CD4-positive, alpha-beta T cell (primary cell): ENCODE data around the gene CDV3. TPM values are rescaled to one million over a fixed set of nuclear protein-coding genes. Genes with fewer than 3 reads are reported as not detected.

ENCODE experiments used
- ATAC-seq: fragments of 200-7000 bp; cut with Tn5 transposase; one replicate; pipeline ENCODE4 v1.10.0; 2022; ENCODE audit warnings: mild to moderate bottlenecking; ENCODE audit not compliant: poor library complexity
- CTCF ChIA-PET: fragments of 350-600 bp; sonication (Branson Sonifier 250); formaldehyde crosslinking; loops from one replicate; lab custom pipeline; 2021; ENCODE audit warnings: antibody characterized with exemption, inconsistent platforms; lab: Charles Lee
- POLR2A ChIA-PET: fragments of 350-600 bp; sonication (Branson Sonifier 250); formaldehyde crosslinking; loops from one replicate; lab custom pipeline; 2021; ENCODE audit warnings: antibody characterized with exemption, inconsistent platforms; lab: Charles Lee
- DNase-seq, 14 experiments: peaks; one replicate each; pipeline ENCODE4 v3.0.0-alpha.2; 2013 to 2020; ENCODE audit warnings: mixed read lengths in 2 of 14
- H3K27ac ChIP-seq, 2 donors: one replicate each; pipeline versions ENCODE4 v1.5.1 to v1.7.0; 2013; ENCODE audit warnings: low read length in 2 of 2, low read depth in 1 of 2, mild to moderate bottlenecking in 1 of 2
- H3K27me3 ChIP-seq, 2 experiments: 1 replicate in 1 of 2; 2 replicates in 1 of 2; pipeline versions ENCODE4 v1.6.1 to v1.7.0; 2013; ENCODE audit warnings: low read length in 2 of 2, control low read depth in 1 of 2, mild to moderate bottlenecking in 1 of 2, moderate library complexity in 1 of 2; ENCODE audit not compliant: insufficient read depth in 2 of 2, control insufficient read depth in 1 of 2
- H3K36me3 ChIP-seq: one replicate; pipeline ENCODE4 v1.6.1; 2013; ENCODE audit warnings: low read length, control low read depth; ENCODE audit not compliant: insufficient read depth
- H3K4me1 ChIP-seq: one replicate; pipeline ENCODE4 v1.6.1; 2013; ENCODE audit warnings: low read length, control low read depth; ENCODE audit not compliant: insufficient read depth
- H3K4me3 ChIP-seq: one replicate; pipeline ENCODE4 v1.5.1; 2013; ENCODE audit warnings: mild to moderate bottlenecking, low read length, moderate library complexity
- H3K9me3 ChIP-seq, 2 experiments: 1 replicate in 1 of 2; 2 replicates in 1 of 2; pipeline versions ENCODE4 v1.6.1 to v1.7.0; 2013; ENCODE audit warnings: low read length in 2 of 2, mild to moderate bottlenecking in 2 of 2, control low read depth in 1 of 2, moderate library complexity in 1 of 2; ENCODE audit not compliant: control insufficient read depth in 1 of 2, insufficient read depth in 1 of 2
- H3K27ac Mint-ChIP-seq: one replicate; pipeline ENCODE4 v1.8.0; 2020; ENCODE audit warnings: mixed read lengths
- H3K27me3 Mint-ChIP-seq: one replicate; pipeline ENCODE4 v1.8.0; 2021; ENCODE audit warnings: mixed read lengths
- H3K36me3 Mint-ChIP-seq: one replicate; pipeline ENCODE4 v1.8.0; 2021; ENCODE audit warnings: low read depth, mixed read lengths
- H3K4me1 Mint-ChIP-seq: one replicate; pipeline ENCODE4 v1.8.0; 2021; ENCODE audit warnings: low read depth, mixed read lengths
- H3K4me3 Mint-ChIP-seq: one replicate; pipeline ENCODE4 v1.8.0; 2020; ENCODE audit warnings: mild to moderate bottlenecking, mixed read lengths
- H3K9me3 Mint-ChIP-seq: one replicate; pipeline ENCODE4 v1.8.0; 2020; ENCODE audit warnings: mixed read lengths
- intact Hi-C, 2 experiments: fragments of 100-400 bp; cut with DNase I in 1 of 2; cut with micrococcal nuclease in 1 of 2; formaldehyde crosslinking; loops; one replicate each; pipeline versions ENCODE4 v1.15.1 to v1.9.0; 2023 to 2025; cut with DNase I, micrococcal nuclease
- total RNA-seq, 174 experiments: library from RNA in 2 of 174; stranded (reverse) in 2 of 174; gene quantifications; one replicate each; pipeline ENCODE4 v1.2.3 and lab custom pipeline; 2021 to 2026
- TF ChIP-seq, protein P1 (sequence below): fragments of 200-600 bp; IDR thresholded peaks from one replicate; pipeline ENCODE4 v1.8.0; 2022; ENCODE audit warnings: antibody characterized with exemption, mild to moderate bottlenecking

The CDV3 gene
- total RNA-seq, 2 experiments from 2014 or later, result 206 to 228 TPM

DNA sequence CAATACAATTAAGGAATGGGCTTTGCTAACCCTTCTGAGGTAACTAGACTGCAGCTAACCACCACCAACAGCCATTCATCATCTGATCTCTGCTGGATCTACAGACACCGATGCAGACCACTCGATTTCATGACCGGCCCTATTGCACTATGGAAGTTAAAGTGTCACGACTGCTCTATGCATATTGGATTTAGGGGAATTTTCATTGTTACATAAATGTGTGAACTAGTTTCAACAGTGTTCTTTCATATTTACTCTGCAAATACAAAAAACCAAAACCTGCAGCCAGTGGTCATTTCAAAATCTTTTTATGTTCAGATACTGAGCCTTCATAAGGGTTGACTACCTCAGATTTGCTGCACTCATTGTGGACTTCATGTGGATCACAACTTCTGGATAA lies 14.5 kb downstream of the CDV3 start:
- DNase-seq (no peak), ATAC-seq (peak; percentile 17)
- no peaks in the 10 kb centered on the region for H3K9me3 Mint-ChIP-seq
- no peak overlapping the region for H3K4me3 ChIP-seq
- no peaks in the 10 kb centered on the region for H3K27me3 Mint-ChIP-seq
- intact Hi-C loops, result loop anchor here in 1 of 2 experiments (2.0 kb wide), 1 partner anchor 13 kb away; no protein-coding TSS in a partner anchor
- no peaks in the 10 kb centered on the region for H3K4me1 ChIP-seq
- H3K4me3 Mint-ChIP-seq, result no peak overlapping the region
- peaks cover 70% of the 10 kb centered on the region for H3K36me3 Mint-ChIP-seq
- POLR2A ChIA-PET, result interaction anchor here (1.4 kb wide), 1 partner anchor 10 kb away, joined by 7 read pairs; no protein-coding TSS in a partner anchor
- TF ChIP-seq, protein P1, sequence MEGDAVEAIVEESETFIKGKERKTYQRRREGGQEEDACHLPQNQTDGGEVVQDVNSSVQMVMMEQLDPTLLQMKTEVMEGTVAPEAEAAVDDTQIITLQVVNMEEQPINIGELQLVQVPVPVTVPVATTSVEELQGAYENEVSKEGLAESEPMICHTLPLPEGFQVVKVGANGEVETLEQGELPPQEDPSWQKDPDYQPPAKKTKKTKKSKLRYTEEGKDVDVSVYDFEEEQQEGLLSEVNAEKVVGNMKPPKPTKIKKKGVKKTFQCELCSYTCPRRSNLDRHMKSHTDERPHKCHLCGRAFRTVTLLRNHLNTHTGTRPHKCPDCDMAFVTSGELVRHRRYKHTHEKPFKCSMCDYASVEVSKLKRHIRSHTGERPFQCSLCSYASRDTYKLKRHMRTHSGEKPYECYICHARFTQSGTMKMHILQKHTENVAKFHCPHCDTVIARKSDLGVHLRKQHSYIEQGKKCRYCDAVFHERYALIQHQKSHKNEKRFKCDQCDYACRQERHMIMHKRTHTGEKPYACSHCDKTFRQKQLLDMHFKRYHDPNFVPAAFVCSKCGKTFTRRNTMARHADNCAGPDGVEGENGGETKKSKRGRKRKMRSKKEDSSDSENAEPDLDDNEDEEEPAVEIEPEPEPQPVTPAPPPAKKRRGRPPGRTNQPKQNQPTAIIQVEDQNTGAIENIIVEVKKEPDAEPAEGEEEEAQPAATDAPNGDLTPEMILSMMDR, result no peak
- H3K4me1 Mint-ChIP-seq, result peaks cover 16% of the 10 kb centered on the region
- H3K36me3 ChIP-seq, result peaks cover 65% of the 10 kb centered on the region
- H3K27ac Mint-ChIP-seq, result no peak overlapping the region
- CTCF ChIA-PET, result no interaction called here
- no peak overlapping the region for H3K27ac ChIP-seq
- no peaks in the 10 kb centered on the region for H3K27me3 ChIP-seq
- no peaks in the 10 kb centered on the region for H3K9me3 ChIP-seq

- Histone ChIP-seq H3K36me3 (peaks cover 56% of the 10 kb centered on the region), H3K9me3 (no peaks in the 10 kb centered on the region), H3K27ac (no peak overlapping the region), H3K27me3 (no peaks in the 10 kb centered on the region), H3K4me1 (no peaks in the 10 kb centered on the region), H3K4me3 (no peak overlapping the region)
- Mint-ChIP-seq H3K4me3 (no peak overlapping the region), H3K4me1 (peaks cover 8% of the 10 kb centered on the region), H3K27ac (no peak overlapping the region), H3K9me3 (no peaks in the 10 kb centered on the region), H3K36me3 (peaks cover 61% of the 10 kb centered on the region), H3K27me3 (no peaks in the 10 kb centered on the region)
- CTCF ChIA-PET, result no interaction called here
- no peak for DNase-seq
- TF ChIP-seq, protein P1, result no peak
- ATAC-seq, result no peak
- intact Hi-C loops, result loop anchor here in 1 of 2 experiments (2.0 kb wide), 1 partner anchor 14 kb away; no protein-coding TSS in a partner anchor
- POLR2A ChIA-PET, result no interaction called here
These were observed 15.4 kb downstream of the CDV3 start for GRCh38 chr3:133588784-133589465.

DNA sequence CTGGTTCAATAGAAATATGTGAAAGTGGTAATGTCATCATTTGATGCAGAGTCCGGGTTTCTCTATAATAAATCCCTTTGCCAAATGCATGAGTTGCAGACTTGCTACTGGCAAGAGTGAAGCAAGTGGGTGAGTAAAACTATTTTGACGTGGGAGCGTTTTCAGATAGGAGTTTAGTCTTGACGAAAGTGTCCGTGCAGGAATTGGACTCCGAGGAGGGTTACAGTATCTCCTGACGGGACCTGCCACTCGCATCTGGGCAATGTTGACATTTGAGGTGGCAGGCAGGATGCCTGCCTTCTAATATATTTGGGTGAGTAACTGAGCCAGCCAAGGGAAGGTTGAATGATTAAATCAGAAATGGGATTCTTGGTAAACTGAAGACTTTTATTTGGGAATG lies 16.0 kb downstream of the CDV3 start:
- H3K4me1 Mint-ChIP-seq, result peaks cover 8% of the 10 kb centered on the region
- no peak overlapping the region for H3K27ac ChIP-seq
- H3K27ac Mint-ChIP-seq, result peak overlapping the region; percentile 5
- no peaks in the 10 kb centered on the region for H3K27me3 Mint-ChIP-seq
- H3K9me3 ChIP-seq, result no peaks in the 10 kb centered on the region
- peaks cover 56% of the 10 kb centered on the region for H3K36me3 Mint-ChIP-seq
- no peak overlapping the region for H3K4me3 Mint-ChIP-seq
- no peak for ATAC-seq
- intact Hi-C loops, result loop anchor here in 1 of 2 experiments (2.0 kb wide), 1 partner anchor 15 kb away; no protein-coding TSS in a partner anchor
- ChIA-PET CTCF (no interaction called here), POLR2A (no interaction called here)
- no peaks in the 10 kb centered on the region for H3K4me1 ChIP-seq
- H3K27me3 ChIP-seq, result no peaks in the 10 kb centered on the region
- TF ChIP-seq, protein P1, result no peak
- H3K9me3 Mint-ChIP-seq, result no peaks in the 10 kb centered on the region
- H3K36me3 ChIP-seq, result peaks cover 50% of the 10 kb centered on the region
- no peak for DNase-seq
- no peak overlapping the region for H3K4me3 ChIP-seq
